ENCODE results near the gene NCAM1. TPM values are rescaled to one million over a fixed set of nuclear protein-coding genes. Genes with fewer than 3 reads are reported as not detected.

The NCAM1 gene
- total RNA-seq, 1 experiment from 2014 or later: 0.22 TPM

DNA sequence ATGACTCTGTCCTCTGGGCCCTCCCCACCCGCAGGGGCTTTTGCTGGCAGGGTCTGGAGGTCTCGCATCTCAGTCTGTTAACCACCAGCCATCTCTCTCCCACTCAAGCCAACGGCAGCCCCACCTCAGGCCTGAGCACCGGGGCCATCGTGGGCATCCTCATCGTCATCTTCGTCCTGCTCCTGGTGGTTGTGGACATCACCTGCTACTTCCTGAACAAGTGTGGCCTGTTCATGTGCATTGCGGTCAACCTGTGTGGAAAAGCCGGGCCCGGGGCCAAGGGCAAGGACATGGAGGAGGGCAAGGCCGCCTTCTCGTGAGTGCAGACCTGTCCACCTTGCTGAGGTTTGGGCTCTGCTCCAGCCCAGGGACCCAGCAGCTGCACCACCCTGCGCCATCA, 308.9 kb downstream of the NCAM1 start:
- RAD21 ChIA-PET (ENCODE audit: low non-redundant PET in 1 of 2, low total read pairs in 2 of 2, uncharacterized antibody in 2 of 2, unreplicated experiment in 2 of 2): no interaction called here
- TF ChIP-seq CBX3 (IDR thresholded peaks at IDR 0.05; ENCODE audit: low read depth) (no peak), ZNF274 (IDR thresholded peaks at IDR 0.05; ENCODE audit: low read depth, low read length) (no peak), EGR1 (IDR thresholded peaks at IDR 0.05; ENCODE audit: low read depth) (no peak), SIN3A (IDR thresholded peaks at IDR 0.05; ENCODE audit: low read depth) (no peak), EZH2 (IDR thresholded peaks at IDR 0.05) (no peak), TCF7L2 (IDR thresholded peaks at IDR 0.05; ENCODE audit: borderline replicate concordance, extremely low read depth, insufficient read depth, insufficient read length) (no peak), EZH2phosphoT487 (IDR thresholded peaks at IDR 0.05; ENCODE audit: borderline replicate concordance) (no peak), SRF (IDR thresholded peaks at IDR 0.05; ENCODE audit: low read depth) (no peak), JUND (IDR thresholded peaks at IDR 0.05) (no peak), RAD21 (IDR thresholded peaks at IDR 0.05; ENCODE audit: low read depth) (no peak), CEBPB (IDR thresholded peaks at IDR 0.05; ENCODE audit: low read depth) (no peak), SP1 (IDR thresholded peaks at IDR 0.05; ENCODE audit: low read depth) (no peak), POLR2A (IDR thresholded peaks at IDR 0.05; ENCODE audit: borderline replicate concordance, extremely low read depth, insufficient read depth, insufficient read length) (no peak), ZFX (IDR thresholded peaks at IDR 0.05) (no peak)
- TF ChIP-seq, protein P1, sequence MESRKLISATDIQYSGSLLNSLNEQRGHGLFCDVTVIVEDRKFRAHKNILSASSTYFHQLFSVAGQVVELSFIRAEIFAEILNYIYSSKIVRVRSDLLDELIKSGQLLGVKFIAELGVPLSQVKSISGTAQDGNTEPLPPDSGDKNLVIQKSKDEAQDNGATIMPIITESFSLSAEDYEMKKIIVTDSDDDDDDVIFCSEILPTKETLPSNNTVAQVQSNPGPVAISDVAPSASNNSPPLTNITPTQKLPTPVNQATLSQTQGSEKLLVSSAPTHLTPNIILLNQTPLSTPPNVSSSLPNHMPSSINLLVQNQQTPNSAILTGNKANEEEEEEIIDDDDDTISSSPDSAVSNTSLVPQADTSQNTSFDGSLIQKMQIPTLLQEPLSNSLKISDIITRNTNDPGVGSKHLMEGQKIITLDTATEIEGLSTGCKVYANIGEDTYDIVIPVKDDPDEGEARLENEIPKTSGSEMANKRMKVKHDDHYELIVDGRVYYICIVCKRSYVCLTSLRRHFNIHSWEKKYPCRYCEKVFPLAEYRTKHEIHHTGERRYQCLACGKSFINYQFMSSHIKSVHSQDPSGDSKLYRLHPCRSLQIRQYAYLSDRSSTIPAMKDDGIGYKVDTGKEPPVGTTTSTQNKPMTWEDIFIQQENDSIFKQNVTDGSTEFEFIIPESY (IDR thresholded peaks at IDR 0.05; ENCODE audit: extremely low read depth, insufficient replicate concordance, low read length): no peak
- TF ChIP-seq, protein P2, sequence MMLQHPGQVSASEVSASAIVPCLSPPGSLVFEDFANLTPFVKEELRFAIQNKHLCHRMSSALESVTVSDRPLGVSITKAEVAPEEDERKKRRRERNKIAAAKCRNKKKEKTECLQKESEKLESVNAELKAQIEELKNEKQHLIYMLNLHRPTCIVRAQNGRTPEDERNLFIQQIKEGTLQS (IDR thresholded peaks at IDR 0.05): no peak
- TF ChIP-seq, protein P3, sequence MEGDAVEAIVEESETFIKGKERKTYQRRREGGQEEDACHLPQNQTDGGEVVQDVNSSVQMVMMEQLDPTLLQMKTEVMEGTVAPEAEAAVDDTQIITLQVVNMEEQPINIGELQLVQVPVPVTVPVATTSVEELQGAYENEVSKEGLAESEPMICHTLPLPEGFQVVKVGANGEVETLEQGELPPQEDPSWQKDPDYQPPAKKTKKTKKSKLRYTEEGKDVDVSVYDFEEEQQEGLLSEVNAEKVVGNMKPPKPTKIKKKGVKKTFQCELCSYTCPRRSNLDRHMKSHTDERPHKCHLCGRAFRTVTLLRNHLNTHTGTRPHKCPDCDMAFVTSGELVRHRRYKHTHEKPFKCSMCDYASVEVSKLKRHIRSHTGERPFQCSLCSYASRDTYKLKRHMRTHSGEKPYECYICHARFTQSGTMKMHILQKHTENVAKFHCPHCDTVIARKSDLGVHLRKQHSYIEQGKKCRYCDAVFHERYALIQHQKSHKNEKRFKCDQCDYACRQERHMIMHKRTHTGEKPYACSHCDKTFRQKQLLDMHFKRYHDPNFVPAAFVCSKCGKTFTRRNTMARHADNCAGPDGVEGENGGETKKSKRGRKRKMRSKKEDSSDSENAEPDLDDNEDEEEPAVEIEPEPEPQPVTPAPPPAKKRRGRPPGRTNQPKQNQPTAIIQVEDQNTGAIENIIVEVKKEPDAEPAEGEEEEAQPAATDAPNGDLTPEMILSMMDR (IDR thresholded peaks at IDR 0.05 in 2 of 3, conservative IDR thresholded peaks at IDR 0.05 in 1 of 3; ENCODE audit: borderline replicate concordance in 1 of 3, insufficient read depth in 1 of 3, low read depth in 2 of 3, low read length in 2 of 3): no peak
- TF ChIP-seq, protein P4, sequence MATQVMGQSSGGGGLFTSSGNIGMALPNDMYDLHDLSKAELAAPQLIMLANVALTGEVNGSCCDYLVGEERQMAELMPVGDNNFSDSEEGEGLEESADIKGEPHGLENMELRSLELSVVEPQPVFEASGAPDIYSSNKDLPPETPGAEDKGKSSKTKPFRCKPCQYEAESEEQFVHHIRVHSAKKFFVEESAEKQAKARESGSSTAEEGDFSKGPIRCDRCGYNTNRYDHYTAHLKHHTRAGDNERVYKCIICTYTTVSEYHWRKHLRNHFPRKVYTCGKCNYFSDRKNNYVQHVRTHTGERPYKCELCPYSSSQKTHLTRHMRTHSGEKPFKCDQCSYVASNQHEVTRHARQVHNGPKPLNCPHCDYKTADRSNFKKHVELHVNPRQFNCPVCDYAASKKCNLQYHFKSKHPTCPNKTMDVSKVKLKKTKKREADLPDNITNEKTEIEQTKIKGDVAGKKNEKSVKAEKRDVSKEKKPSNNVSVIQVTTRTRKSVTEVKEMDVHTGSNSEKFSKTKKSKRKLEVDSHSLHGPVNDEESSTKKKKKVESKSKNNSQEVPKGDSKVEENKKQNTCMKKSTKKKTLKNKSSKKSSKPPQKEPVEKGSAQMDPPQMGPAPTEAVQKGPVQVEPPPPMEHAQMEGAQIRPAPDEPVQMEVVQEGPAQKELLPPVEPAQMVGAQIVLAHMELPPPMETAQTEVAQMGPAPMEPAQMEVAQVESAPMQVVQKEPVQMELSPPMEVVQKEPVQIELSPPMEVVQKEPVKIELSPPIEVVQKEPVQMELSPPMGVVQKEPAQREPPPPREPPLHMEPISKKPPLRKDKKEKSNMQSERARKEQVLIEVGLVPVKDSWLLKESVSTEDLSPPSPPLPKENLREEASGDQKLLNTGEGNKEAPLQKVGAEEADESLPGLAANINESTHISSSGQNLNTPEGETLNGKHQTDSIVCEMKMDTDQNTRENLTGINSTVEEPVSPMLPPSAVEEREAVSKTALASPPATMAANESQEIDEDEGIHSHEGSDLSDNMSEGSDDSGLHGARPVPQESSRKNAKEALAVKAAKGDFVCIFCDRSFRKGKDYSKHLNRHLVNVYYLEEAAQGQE (IDR thresholded peaks at IDR 0.05; ENCODE audit: low read depth): no peak
- H3K9ac ChIP-seq (ENCODE audit: low read length): no peak overlapping the region
- no peak for ATAC-seq
- H3K9me2 ChIP-seq (ENCODE audit: insufficient read depth): no peaks in the 10 kb centered on the region
- POLR2A ChIA-PET: no interaction called here
- DNase-seq (ENCODE audit: low read depth, low spot score): no peak
- no peaks in the 10 kb centered on the region for H3K9me3 ChIP-seq (ENCODE audit: control insufficient read depth in 1 of 2, insufficient read depth in 1 of 2, low read depth in 1 of 2, low read length in 2 of 2)
- H3K4me1 ChIP-seq (ENCODE audit: control insufficient read depth in 1 of 2, insufficient read depth in 2 of 2, low read length in 2 of 2): no peaks in the 10 kb centered on the region
- no peak overlapping the region for H3K27ac ChIP-seq (ENCODE audit: low read depth, low read length)
- peaks cover 30% of the 10 kb centered on the region; the same call in 1 of the 2 replicates for H3K27me3 ChIP-seq (ENCODE audit: insufficient read depth, low read length)
- no peak overlapping the region for H2AFZ ChIP-seq (ENCODE audit: low read depth, low read length, poor library complexity, severe bottlenecking)
- H4K20me1 ChIP-seq (ENCODE audit: insufficient read depth): no peaks in the 10 kb centered on the region
- CTCF ChIA-PET: no interaction called here
- intact Hi-C loops (cut with micrococcal nuclease): no loop called here
- no peak overlapping the region for H3K4me3 ChIP-seq (replicated peaks in 1 of 2; ENCODE audit: low read depth in 1 of 2, low read length in 2 of 2)
- no peaks in the 10 kb centered on the region for H3K79me2 ChIP-seq (ENCODE audit: insufficient read depth, low read length)
- no TSS peak for BruUV-seq (replicated peaks)
- no peaks in the 10 kb centered on the region for H3K36me3 ChIP-seq (ENCODE audit: control insufficient read depth in 1 of 2, insufficient read depth in 2 of 2, low read length in 2 of 2)
- no peak overlapping the region for H3K4me2 ChIP-seq (ENCODE audit: low read length)
